GM10847 (cell line): Measurements from ENCODE around the gene GCK.

Experiments
- POLR2A ChIP-seq: IDR thresholded peaks from 2 replicates; pipeline ENCODE4 v1.6.1; 2011; ENCODE audit not compliant: insufficient read length; ENCODE audit errors: extremely low read depth

GCK gene

DNA sequence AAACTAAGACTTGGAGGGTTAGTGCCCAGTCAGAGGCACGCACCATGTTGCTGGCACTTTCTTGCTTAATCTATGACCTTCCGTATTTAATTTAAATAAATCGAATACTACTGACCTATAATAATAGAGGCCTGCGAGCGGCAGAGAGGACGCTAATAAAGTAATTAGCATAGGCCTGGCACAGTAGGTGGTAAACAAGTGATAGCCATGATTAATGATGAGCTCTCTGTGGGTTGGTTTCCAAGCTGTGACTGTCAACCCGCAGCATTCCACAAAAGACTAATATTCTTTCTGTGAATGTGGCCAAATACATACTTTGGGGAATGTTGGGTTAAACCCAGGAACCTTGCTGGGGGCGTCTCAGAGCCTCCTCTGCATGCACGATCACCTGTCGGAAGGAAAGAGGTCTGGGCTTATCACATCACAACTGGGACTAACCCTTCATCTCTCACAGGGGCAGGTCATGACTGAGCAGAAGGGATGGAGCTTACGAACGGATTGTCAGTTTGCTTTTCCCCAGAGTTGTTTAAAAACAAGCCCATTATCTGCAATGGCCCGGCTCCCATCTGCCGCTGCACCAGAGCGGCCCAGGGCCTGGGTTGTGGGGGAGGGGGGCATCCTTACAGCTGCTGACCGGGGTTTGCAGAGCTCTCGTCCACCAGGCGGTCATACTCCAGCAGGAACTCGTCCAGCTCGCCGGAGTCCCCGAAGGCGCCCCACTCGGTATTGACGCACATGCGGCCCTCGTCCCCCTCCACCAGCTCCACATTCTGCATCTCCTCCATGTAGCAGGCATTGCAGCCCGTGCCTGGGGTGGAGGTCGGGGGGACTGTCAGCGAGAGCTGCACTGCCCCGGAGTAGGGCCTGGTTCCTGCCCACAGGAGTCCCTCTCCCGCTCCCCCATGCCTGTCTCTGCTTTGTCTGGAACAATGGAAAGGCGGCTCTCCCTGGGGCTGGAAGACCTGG, 41.9 kb downstream of the GCK start:
- no peak for TF ChIP-seq POLR2A

DNA sequence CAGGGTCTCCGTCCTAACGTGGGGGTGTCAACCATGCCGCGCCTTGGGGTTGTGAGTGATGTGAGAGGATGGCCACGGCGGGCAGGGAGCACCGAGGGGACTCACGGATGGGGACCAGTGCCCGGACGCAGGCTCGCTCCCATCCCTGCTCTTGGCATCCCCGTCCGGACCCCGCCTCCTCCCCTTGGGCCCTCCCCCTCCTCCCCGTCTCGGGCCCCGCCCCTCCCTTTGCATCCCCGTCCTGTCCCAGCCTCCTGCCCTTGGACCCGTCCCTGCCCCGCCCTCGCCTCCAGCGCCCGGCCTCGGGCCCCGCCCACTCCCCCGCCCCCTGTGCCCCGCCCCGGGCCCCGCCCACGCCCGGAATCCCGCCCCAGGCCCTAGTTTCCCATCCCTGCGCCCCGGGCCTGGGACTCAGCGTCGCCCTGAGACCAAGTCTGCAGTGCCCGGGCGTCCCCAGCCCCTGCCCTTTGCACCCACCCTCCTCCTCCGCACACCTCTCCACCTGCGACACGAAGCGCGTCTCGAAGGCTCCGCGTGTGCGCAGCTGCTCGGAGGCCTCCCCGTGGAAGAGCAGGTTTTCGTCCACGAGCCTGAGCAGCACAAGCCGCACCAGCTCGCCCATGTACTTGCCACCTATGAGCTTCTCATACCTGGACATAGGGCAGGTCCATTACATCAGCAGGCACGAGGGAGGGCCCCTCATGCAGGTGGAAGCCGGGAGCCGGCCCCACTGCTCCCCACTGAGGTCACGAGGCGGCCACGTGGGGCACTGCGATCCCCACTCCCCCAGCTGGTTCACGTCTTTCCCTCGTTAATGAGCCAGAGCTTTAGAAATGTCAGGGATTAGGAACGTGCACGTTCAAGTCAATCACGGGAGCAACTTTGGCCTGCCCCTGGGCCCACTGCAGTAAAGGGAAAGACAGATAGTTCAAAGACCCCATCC, 43.0 kb downstream of the GCK start:
- TF ChIP-seq POLR2A = no peak

DNA sequence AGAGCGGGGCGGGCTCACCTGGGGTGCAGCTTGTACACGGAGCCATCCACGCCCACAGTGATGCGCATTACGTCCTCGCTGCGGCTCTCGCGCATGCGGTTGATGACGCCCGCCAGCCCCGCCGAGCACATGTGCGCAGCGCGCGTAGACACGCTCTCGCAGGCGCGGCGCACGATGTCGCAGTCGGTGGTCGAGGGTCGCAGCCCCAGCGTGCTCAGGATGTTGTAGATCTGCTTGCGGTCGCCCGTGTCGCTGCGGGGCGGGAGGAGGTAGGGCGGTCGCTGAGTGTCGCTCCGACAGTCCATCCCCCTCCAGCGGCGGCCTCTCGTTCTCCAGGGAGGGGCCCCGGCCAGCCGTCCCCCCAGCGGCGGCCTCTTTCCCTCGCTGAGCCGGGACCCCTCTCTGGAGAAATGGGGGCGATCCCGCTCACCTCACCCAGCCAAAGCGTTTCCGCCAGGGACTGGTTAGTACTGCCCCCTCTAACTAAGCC, 43.7 kb downstream of the GCK start:
- no peak for TF ChIP-seq POLR2A

DNA sequence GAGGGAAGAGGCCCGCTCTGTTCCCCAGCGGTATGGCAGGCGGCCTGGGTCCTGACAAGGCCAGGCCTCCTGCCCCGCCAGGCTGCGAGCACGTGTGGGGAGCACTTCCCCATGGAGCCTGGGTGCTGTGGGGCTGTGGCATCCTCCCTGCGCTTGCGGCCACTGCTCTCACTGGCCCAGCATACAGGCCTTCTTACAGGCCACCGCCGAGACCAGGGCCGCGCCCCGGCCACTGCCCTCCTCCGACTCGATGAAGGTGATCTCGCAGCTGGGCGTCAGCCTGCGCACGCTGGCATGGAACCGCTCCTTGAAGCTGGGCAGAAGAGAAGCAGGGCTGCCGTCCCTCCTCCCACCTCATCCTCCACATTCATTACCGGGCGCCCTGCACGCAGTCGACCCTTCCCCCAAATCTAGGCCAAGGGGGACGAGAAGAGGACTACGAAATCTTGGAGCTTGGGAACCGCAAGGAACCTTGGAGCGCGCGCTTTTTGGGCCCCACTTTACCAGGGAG, 44.2 kb downstream of the GCK start:
- no peak for TF ChIP-seq POLR2A

DNA sequence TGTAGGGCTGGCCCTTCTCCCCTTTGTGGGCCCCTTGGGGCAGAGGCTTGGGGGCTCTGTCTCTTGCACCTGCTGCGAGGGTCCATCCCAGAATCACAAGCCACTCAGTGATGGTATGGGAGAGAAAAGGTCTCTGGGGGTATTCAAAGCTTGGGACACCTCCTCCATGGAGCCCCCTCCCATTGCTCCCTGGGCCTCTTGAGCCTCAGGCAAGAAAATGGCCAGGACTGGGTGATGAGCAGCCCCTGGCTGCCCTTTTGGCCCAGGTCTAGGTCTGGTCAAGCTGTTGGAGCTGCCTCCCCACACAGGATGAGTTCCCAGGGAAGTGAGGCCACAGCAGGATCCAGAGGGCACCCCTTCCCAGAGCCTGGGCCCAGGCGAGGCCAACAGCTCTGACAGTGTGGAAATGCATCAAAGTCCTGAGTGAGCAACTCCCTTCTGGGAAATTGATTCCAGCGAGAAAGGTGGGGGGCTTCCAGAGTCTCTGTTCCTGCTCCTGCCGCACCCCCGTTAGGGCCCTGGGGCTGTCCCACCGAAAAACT, 44.7 kb downstream of the GCK start:
- TF ChIP-seq POLR2A = no peak

DNA sequence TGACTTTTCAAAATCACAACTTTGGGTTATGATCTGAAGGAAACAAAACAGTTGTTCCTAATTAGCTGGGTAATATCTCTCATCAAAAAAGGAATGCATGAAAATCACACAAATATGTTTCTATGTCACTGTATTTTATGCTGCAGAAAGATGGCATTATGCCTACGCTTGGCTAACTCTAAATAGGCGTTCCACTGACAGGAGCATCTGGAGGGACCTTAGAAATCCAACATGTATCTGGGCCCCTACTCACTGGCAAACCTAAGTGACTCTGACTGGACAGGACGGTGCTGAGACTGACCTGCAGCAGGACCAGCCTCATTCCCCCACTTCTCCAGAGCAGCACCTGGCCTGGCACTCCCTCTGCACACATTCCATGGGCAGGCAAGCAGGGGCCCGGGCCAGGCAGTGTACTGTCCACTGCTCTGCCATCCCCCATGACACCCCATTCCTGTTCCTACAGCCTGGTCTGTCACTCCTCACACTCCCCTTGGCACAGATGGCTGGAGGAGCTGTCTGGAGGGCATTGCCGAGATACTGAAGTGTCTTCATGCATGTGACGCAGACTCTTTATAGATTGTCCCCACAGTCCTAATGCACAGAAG, 45.5 kb downstream of the GCK start:
- no peak for TF ChIP-seq POLR2A

DNA sequence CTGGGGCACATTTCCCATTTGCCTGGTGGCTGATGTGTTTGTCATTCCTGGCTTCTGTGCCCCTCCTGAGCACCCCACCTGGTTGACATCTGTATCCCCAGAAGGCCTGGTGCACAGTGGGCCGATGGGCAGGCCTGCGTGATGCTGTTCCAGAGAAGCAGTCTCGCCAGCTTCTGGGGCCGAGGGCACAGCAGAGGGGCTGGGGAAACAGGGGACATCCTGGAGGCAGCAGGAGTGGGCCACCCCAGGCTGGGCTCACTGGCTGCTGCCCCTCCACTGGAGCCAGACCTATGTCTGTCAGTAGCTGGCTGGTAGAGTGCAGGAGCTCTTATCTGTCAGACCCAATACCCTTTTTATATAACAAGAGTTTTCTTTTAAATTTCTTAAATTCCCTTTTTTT, 47.2 kb downstream of the GCK start:
- TF ChIP-seq POLR2A = no peak

DNA sequence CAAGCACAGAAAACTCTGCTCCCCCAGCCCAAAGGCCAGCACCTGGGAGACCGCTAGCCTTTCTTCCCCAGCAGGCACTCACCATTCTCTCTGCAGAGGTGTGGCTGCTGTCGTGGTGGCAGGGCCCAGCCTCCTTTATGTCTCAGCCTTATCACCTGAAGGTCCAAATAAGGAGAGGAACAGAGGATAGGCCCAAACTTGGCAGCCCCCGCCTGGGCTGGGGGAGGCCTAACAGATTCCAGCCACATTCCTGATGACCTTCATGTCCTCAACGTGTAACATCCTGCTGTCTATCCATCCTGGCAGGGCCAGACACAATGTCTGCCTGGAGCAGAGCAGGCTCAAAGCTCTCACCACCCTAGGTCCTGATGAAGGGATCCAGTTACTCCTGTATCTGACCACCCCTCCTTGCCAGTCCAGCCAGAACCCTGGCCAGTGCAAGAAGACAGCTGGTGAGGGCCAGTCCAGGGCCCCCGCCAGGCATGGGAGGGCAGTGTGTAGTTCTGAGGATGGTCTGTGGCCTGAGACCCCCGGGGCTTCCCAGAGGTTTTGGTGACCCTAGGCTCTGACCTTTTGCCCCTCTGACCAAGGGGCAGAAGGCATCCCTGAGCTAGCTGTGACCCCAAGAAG, 47.9 kb downstream of the GCK start, which contains the start of gene MYL7:
Gene MYL7, minus strand, starts transcription at position 112 of the 630 bp plus-strand sequence. Its CDS starts 27 bp downstream, at position 85.
- TF ChIP-seq POLR2A = no peak

DNA sequence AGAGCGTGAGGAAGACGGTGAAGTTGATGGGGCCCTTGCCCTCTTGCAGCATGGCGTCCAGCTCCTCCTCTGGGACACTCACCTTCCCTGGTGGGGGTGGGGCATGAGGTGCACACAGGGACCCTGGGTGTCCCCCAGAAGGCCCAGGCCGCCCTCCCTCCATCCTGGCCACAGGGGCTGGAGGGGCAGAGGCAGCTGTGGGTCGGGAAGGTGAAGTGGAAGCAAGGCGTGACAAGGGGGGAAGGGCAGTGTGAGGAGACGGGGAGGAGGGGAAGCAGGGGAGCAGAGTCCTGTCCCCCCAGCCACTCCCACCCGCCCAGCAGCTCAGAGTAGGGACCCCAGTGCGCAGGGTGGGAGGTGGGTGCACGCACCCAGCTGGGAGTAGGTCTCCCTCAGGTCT, 48.9 kb downstream of the GCK start:
- no peak for TF ChIP-seq POLR2A

DNA sequence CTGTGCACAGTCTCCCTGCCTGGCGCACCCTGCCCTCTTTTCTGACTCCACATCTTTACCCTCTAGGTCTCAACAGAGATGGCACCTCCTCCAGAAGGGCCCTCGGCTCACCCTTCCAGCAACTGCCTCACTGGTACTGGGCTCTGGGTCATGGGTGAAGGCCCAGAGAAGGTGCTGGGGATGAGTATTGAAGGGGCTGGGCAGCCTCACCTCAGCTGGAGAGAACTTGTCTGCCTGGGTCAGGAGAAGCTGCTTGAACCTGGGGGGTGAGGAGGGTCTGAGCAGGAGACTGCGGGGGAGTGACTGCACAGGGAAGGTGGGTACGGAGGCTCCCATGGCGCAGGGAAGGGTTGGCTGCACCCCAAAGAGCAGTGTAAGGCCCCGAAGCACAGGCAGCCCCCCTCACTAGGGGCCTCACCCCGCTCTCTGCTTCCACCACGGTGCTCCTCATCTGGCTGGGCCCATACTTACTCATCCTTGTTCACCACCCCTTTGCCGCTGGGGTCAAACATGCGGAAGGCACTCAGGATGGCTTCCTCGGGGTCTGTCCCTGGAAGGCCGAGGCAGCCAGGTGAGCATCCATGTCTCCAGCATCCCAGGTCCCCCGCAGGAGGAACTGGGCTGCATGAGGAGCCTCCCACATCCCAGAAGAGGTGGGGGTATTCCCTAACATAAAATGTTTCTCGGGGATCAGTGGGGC, 49.8 kb downstream of the GCK start:
- TF ChIP-seq POLR2A = no peak

DNA sequence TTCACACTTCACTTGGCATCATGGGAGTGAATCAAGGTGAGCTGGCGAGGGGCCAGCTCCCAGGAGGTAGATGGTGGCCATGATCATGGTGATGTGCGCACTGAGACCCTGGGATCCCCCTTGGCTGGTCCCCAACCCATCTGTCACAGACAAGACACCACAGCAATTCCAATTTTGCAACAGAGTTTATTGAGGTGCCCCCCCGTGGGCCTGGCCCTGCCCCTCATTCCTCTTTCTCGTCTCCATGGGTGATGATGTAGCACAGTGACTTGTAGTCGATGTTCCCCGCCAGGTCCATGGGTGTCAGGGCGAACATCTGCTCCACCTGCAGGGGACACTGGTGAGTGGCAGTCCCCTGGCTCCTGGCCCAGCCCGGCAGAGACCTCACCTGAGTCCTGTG, 50.5 kb downstream of the GCK start:
- TF ChIP-seq POLR2A = no peak

DNA sequence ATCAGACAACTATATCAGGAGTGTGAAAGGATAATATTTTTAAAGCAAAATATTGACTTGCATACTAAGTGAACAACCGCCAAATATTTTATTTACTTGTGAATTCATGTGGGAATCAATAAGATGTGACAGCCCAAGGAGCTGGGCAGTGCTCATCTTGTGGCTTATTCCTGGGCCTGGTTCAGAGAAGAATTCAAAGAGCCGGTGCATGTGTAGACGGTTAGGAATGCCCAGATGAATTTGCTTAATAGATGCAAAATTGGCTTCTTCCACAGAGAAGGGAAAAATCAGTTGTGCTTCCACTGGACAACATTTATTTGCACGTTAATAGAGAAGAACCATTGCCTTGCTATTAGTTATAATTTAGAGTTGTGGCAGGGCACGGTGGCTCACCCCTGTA, 52.5 kb downstream of the GCK start:
- TF ChIP-seq POLR2A = no peak

DNA sequence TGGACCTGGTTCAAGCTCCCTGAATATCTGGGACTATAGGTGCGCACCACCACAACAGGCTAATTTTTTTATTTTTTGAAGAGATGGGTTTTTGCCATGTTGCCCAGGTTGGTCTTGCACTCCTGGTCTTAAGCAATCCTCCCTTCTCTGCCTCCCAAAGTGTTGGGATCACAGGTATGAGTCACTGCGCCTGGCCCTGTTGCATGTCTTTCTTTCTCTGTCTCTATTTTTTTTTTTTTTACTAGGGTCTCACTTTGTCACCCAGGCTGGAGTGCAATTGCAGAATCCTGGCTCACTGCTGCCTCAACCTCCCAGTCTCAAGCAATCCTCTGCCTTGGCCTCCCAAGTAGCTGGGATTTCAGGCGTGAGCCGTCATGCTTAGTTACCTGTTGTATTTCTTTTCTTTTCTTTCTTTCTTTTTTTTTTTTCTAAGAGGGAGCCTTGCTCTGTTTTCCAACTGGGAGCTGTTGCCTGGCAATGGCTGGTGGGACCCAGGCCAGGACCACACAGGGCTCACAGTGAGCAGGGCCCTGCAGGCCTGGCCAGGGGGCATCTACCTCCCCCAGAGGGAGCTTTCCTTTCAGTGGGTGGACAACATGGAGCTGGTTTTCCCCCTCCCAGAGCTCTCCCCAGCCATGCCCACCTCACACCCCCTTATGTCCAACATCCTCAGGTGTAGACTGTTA, 54.2 kb downstream of the GCK start:
- TF ChIP-seq POLR2A = no peak
